OCI-LY7 (cell line): ENCODE measurements around the gene RIN1.

Experiments
- CTCF ChIP-seq: fragments of 200-600 bp; sonication (generic); conservative IDR thresholded peaks from 2 replicates; pipeline ENCODE4 v1.5.1; 2014; ENCODE audit warnings: mild to moderate bottlenecking, antibody characterized with exemption, low read length, moderate library complexity, mixed read lengths
- EZH2phosphoT487 ChIP-seq: fragments of 200-600 bp; sonication (generic); IDR thresholded peaks from 2 replicates; pipeline ENCODE4 v1.6.1; 2018; ENCODE audit warnings: low read depth, borderline replicate concordance, mild to moderate bottlenecking, mixed run types, antibody characterized with exemption, low read length, moderate library complexity, mixed read lengths

DNA sequence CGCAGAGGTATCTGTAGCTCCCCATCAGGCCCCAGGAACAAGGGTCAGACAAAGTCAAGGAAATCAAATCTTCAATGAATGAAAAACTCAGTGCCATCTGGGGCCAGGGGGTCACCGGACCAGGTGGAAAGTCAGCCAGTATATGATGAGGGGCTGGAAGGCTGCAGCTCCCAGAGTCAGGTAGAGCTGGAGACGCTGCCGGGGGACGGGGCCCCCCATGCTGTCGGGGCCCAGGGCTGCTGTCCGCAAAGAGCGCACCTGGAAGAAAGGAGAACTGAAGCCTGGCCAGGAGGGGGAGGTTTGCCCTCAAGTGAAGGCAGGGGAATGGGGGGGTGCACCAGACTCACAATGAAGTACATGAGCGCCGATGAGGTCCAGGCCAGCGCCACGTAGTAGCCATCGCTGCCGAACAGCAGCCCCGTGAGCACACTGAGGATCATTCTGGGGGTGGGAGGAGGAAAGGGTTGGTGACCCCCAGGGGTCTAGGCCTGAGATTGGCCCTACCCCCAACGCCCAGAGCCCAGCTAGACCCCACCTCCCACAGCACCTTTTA is 51.6 kb downstream of the RIN1 start:
- TF ChIP-seq CTCF (no peak), EZH2phosphoT487 (no peak)
